Loucy (cell line): ENCODE data around the gene KCNN3.

Experiments used
- H2AFZ ChIP-seq: fragments of 200-600 bp; sonication (generic); 2 replicates; pipeline ENCODE4 v1.6.0; 2016; ENCODE audit warnings: antibody characterized with exemption, mild to moderate bottlenecking, low read length, moderate library complexity
- H3F3A ChIP-seq: fragments of 200-600 bp; 2 replicates; pipeline ENCODE4 v1.6.0; 2016; ENCODE audit warnings: antibody characterized with exemption, low read depth, mild to moderate bottlenecking
- H3K27me3 ChIP-seq: fragments of 200-600 bp; sonication (generic); 2 replicates; pipeline ENCODE4 v1.6.1; 2014; ENCODE audit warnings: low read length, mild to moderate bottlenecking; ENCODE audit not compliant: insufficient read depth, poor library complexity, severe bottlenecking
- H3K36me3 ChIP-seq: fragments of 200-600 bp; sonication (generic); 2 replicates; pipeline ENCODE4 v1.6.1; 2016; ENCODE audit warnings: low read length; ENCODE audit not compliant: insufficient read depth
- H3K4me1 ChIP-seq: fragments of 200-600 bp; sonication (generic); 2 replicates; pipeline ENCODE4 v1.5.1; 2014; ENCODE audit warnings: low read length, mild to moderate bottlenecking; ENCODE audit not compliant: insufficient read depth, poor library complexity, severe bottlenecking
- H3K4me2 ChIP-seq: fragments of 200-600 bp; sonication (generic); 2 replicates; pipeline ENCODE4 v1.6.0; 2014; ENCODE audit warnings: antibody characterized with exemption, low read length, low read depth, mild to moderate bottlenecking; ENCODE audit not compliant: poor library complexity, severe bottlenecking
- H3K4me3 ChIP-seq: fragments of 200-600 bp; sonication (generic); 2 replicates; pipeline ENCODE4 v1.5.1; 2014; ENCODE audit warnings: low read length, mild to moderate bottlenecking, mixed read lengths; ENCODE audit not compliant: poor library complexity, severe bottlenecking
- H3K79me2 ChIP-seq: fragments of 200-600 bp; sonication (generic); 2 replicates; pipeline ENCODE4 v1.6.1; 2014; ENCODE audit warnings: low read length; ENCODE audit not compliant: insufficient read depth
- H3K9ac ChIP-seq: fragments of 200-600 bp; sonication (generic); 2 replicates; pipeline ENCODE4 v1.6.0; 2014; ENCODE audit warnings: mild to moderate bottlenecking, low read depth, low read length, moderate library complexity; ENCODE audit not compliant: poor library complexity, severe bottlenecking
- H3K9me2 ChIP-seq: fragments of 200-600 bp; sonication (generic); replicated peaks from 2 replicates; pipeline ENCODE4 v1.6.1; 2016; ENCODE audit warnings: low read depth, low read length, mixed read lengths
- H3K9me3 ChIP-seq: fragments of 200-600 bp; sonication (generic); 2 replicates; pipeline ENCODE4 v1.6.1; 2014; ENCODE audit warnings: mild to moderate bottlenecking, antibody characterized with exemption, low read length, low read depth; ENCODE audit not compliant: insufficient read depth
- H4K20me1 ChIP-seq: fragments of 200-600 bp; sonication (generic); 2 replicates; pipeline ENCODE4 v1.6.0; 2014; ENCODE audit warnings: antibody characterized with exemption, low read length, mild to moderate bottlenecking; ENCODE audit not compliant: insufficient read depth, poor library complexity, severe bottlenecking
- EZH2phosphoT487 ChIP-seq: fragments of 200-600 bp; IDR thresholded peaks from 2 replicates; pipeline ENCODE4 v1.6.1; 2018; ENCODE audit warnings: antibody characterized with exemption, mild to moderate bottlenecking, moderate library complexity, borderline replicate concordance
- TF ChIP-seq, protein P1 (sequence below): fragments of 200-600 bp; sonication (generic); conservative IDR thresholded peaks from 2 replicates; pipeline ENCODE4 v1.5.1; 2014; ENCODE audit warnings: mild to moderate bottlenecking, antibody characterized with exemption, low read length

KCNN3 gene

DNA sequence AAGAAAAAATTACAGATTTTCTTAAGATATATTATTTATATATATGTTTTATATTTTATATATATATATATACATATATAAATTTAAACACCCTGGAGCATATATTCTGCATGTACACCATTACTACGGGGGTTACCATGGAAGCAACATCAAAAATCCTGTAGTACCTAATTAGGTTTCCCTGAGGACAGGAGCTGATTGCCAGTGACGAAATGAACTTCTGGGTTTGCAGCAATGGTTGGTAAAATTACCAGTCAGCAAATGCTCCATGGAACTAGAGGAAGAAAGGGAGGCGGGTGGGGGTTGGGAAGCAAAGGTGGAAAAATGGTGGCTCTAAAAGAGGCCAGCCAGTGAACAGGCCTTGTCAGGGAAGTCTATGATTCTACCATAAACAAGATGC, 89.5 kb downstream of the KCNN3 start:
- no peak overlapping the region for H3K4me2 ChIP-seq
- no peaks in the 10 kb centered on the region for H3K27me3 ChIP-seq
- H3K9me2 ChIP-seq: no peaks in the 10 kb centered on the region
- no peak overlapping the region for H3K4me3 ChIP-seq
- no peaks in the 10 kb centered on the region for H4K20me1 ChIP-seq
- no peaks in the 10 kb centered on the region for H3K36me3 ChIP-seq
- H3K9ac ChIP-seq: no peak overlapping the region
- TF ChIP-seq, protein P1, sequence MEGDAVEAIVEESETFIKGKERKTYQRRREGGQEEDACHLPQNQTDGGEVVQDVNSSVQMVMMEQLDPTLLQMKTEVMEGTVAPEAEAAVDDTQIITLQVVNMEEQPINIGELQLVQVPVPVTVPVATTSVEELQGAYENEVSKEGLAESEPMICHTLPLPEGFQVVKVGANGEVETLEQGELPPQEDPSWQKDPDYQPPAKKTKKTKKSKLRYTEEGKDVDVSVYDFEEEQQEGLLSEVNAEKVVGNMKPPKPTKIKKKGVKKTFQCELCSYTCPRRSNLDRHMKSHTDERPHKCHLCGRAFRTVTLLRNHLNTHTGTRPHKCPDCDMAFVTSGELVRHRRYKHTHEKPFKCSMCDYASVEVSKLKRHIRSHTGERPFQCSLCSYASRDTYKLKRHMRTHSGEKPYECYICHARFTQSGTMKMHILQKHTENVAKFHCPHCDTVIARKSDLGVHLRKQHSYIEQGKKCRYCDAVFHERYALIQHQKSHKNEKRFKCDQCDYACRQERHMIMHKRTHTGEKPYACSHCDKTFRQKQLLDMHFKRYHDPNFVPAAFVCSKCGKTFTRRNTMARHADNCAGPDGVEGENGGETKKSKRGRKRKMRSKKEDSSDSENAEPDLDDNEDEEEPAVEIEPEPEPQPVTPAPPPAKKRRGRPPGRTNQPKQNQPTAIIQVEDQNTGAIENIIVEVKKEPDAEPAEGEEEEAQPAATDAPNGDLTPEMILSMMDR: no peak
- TF ChIP-seq EZH2phosphoT487: no peak
- H2AFZ ChIP-seq: no peak overlapping the region
- H3K79me2 ChIP-seq: no peaks in the 10 kb centered on the region
- H3K9me3 ChIP-seq: no peaks in the 10 kb centered on the region
- no peaks in the 10 kb centered on the region for H3F3A ChIP-seq
- peaks cover 19% of the 10 kb centered on the region for H3K4me1 ChIP-seq

GRCh38 chr1:154779551-154780189, 90.4 kb downstream of the KCNN3 start:
- Histone ChIP-seq H3K36me3 (no peaks in the 10 kb centered on the region), H3F3A (no peaks in the 10 kb centered on the region), H4K20me1 (no peaks in the 10 kb centered on the region), H3K4me1 (peaks cover 11% of the 10 kb centered on the region), H3K4me2 (no peak overlapping the region), H3K27me3 (no peaks in the 10 kb centered on the region), H3K9me3 (no peaks in the 10 kb centered on the region), H3K9ac (no peak overlapping the region), H3K4me3 (no peak overlapping the region), H2AFZ (no peak overlapping the region), H3K79me2 (no peaks in the 10 kb centered on the region), H3K9me2 (no peaks in the 10 kb centered on the region)
- TF ChIP-seq, protein P1: no peak
- no peak for TF ChIP-seq EZH2phosphoT487

DNA sequence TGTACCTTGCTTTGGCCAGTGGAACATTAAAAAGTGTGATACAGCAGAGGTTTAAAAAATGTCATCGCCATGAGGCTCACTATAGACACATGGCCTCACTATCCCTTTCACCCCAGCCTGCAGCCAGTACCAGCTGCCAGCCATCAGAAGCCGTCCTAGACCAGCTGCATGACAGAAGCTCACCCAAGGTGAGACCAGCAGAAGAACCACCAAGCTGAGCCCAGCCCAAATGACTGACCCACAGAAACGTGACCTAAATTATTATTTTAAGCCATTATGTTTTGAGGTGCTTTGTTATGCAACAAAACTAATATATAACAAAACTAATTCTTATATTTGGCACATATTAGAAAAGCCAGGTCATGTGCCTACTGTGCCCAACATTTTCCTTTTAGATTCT, 91.1 kb downstream of the KCNN3 start:
- no peaks in the 10 kb centered on the region for H3K9me3 ChIP-seq
- no peaks in the 10 kb centered on the region for H3K9me2 ChIP-seq
- H3K4me3 ChIP-seq: no peak overlapping the region
- H3K9ac ChIP-seq: no peak overlapping the region
- H3K79me2 ChIP-seq: no peaks in the 10 kb centered on the region
- H3K27me3 ChIP-seq: no peaks in the 10 kb centered on the region
- TF ChIP-seq, protein P1: no peak
- no peak for TF ChIP-seq EZH2phosphoT487
- no peaks in the 10 kb centered on the region for H3K36me3 ChIP-seq
- H4K20me1 ChIP-seq: no peaks in the 10 kb centered on the region
- H3K4me2 ChIP-seq: no peak overlapping the region
- H2AFZ ChIP-seq: no peak overlapping the region
- H3F3A ChIP-seq: no peaks in the 10 kb centered on the region
- H3K4me1 ChIP-seq: peaks cover 3% of the 10 kb centered on the region
